Right atrium auricular region (tissue), 2 donors: ENCODE data around the gene FZD8. TPM values are rescaled to one million over a fixed set of nuclear protein-coding genes. Genes with fewer than 3 reads are reported as not detected.

Experiments used
- DNase-seq: peaks from one replicate; pipeline ENCODE4 v3.0.0-alpha.2; 2019; ENCODE audit warnings: low spot score
- H3K27ac ChIP-seq, 2 donors: fragments of 200-600 bp; sonication (generic); 1 replicate in 1 of 2; 2 replicates in 1 of 2; pipeline ENCODE4 v1.5.1; 2016 to 2019
- H3K27me3 ChIP-seq, 2 donors: fragments of 200-600 bp; sonication (generic); one replicate each; pipeline versions ENCODE4 v1.5.1 to v1.6.0; 2017 to 2019
- H3K36me3 ChIP-seq: fragments of 200-600 bp; sonication (generic); one replicate; pipeline ENCODE4 v1.5.1; 2016
- H3K4me1 ChIP-seq, 2 donors: fragments of 200-600 bp; sonication (generic); one replicate each; pipeline versions ENCODE4 v1.5.1 to v1.6.0; 2017 to 2019
- H3K4me3 ChIP-seq, 2 donors: fragments of 200-600 bp; sonication (generic); 1 replicate in 1 of 2; 2 replicates in 1 of 2; pipeline ENCODE4 v1.5.1; 2017 to 2019; ENCODE audit warnings: mild to moderate bottlenecking in 1 of 2, moderate library complexity in 1 of 2
- H3K9me3 ChIP-seq, 2 donors: fragments of 200-600 bp; sonication (generic); one replicate each; pipeline ENCODE4 v1.5.1; 2019
- total RNA-seq, 2 donors: library from RNA; depleted of rRNA; stranded (reverse); fragments of >200 nt; gene quantifications; one replicate each; pipeline ENCODE4 v1.1.0, GENCODE V29; 2016
- TF ChIP-seq, protein P1 (sequence below), 2 donors: fragments of 200-600 bp; sonication (generic); IDR thresholded peaks; one replicate each; pipeline ENCODE4 v1.5.1; 2019; ENCODE audit warnings: antibody characterized with exemption in 2 of 2

The FZD8 gene
- total RNA-seq, 2 donors from 2014 or later = 6.0 to 15.6 TPM

DNA sequence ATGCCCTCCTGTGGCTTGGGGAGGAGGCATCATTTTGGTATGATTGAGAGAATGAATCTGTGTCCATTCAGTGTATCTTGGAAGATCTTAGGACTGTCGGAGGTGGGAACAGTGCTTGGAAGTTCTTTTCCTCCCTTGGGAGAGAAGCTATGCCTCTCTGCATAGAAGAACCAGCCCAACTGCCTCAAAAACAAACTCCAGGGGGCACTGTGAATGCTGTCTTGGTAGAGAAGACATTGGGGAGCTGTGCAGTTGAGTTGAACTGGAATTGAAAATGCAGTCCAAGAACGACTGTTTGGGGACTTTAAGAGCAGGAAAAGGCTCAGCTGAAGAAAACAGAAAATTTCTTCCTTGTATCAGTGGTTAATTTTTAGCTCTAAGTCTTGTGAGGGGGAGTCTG, 41.9 kb downstream of the FZD8 start:
- Histone ChIP-seq H3K27ac (no peak overlapping the region), H3K9me3 (peaks cover 0 to 3% of the 10 kb centered on the region in 2 donors), H3K27me3 (no peaks in the 10 kb centered on the region), H3K4me3 (no peak overlapping the region), H3K4me1 (no peaks in the 10 kb centered on the region), H3K36me3 (no peaks in the 10 kb centered on the region)
- DNase-seq = no peak
- TF ChIP-seq, protein P1, sequence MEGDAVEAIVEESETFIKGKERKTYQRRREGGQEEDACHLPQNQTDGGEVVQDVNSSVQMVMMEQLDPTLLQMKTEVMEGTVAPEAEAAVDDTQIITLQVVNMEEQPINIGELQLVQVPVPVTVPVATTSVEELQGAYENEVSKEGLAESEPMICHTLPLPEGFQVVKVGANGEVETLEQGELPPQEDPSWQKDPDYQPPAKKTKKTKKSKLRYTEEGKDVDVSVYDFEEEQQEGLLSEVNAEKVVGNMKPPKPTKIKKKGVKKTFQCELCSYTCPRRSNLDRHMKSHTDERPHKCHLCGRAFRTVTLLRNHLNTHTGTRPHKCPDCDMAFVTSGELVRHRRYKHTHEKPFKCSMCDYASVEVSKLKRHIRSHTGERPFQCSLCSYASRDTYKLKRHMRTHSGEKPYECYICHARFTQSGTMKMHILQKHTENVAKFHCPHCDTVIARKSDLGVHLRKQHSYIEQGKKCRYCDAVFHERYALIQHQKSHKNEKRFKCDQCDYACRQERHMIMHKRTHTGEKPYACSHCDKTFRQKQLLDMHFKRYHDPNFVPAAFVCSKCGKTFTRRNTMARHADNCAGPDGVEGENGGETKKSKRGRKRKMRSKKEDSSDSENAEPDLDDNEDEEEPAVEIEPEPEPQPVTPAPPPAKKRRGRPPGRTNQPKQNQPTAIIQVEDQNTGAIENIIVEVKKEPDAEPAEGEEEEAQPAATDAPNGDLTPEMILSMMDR (IDR thresholded peaks at IDR 0.05) = no peak

DNA sequence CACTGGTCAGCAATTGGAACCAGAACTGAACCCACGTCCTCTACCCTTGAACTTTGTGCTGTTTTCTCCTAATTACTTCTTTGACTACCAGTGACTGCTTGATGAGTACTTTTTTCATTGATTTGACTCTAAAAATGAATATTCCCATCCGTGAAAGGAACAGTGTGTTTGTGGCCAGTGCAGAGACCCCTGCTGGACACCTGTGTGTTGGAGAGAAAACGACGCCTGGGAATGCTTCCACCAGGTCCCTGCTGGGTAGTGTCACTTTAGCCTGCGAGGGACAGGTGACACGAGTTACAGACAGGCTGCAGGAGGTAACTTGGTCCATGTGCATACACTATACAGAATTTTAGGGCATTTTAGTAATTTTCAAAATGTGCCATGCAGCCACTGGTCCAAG, 43.7 kb downstream of the FZD8 start:
- H3K36me3 ChIP-seq = no peaks in the 10 kb centered on the region
- DNase-seq = no peak
- no peak overlapping the region for H3K27ac ChIP-seq
- peaks cover 0 to 3% of the 10 kb centered on the region in 2 donors for H3K9me3 ChIP-seq
- no peaks in the 10 kb centered on the region for H3K4me1 ChIP-seq
- H3K27me3 ChIP-seq = no peaks in the 10 kb centered on the region
- H3K4me3 ChIP-seq = no peak overlapping the region
- TF ChIP-seq, protein P1 (IDR thresholded peaks at IDR 0.05) = peak in 1 of 2 donors; percentile 58

DNA sequence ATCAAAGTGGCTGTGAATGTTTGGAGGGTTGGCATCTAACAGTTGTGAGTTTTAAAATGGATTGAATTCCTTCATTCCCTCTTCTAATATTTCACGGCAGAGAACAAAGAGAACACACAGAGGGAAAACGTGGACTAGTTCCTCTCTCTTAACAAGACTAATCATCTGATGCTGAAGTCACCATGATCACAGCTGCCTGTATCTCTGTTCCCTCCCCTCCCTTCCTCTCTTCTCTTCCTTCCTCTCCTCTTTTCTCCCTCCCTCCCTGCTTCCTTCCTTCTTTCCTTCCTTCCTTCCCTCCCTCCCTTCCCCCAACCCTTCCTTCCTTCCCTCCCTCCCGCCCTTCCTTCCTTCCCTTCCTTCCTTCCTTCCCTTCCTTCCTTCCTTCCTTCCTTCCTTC, 47.0 kb downstream of the FZD8 start:
- Histone ChIP-seq H3K36me3 (no peaks in the 10 kb centered on the region), H3K27ac (no peak overlapping the region), H3K9me3 (no peaks in the 10 kb centered on the region), H3K4me1 (no peaks in the 10 kb centered on the region), H3K27me3 (no peaks in the 10 kb centered on the region), H3K4me3 (no peak overlapping the region)
- TF ChIP-seq, protein P1 (IDR thresholded peaks at IDR 0.05) = no peak
- no peak for DNase-seq

DNA sequence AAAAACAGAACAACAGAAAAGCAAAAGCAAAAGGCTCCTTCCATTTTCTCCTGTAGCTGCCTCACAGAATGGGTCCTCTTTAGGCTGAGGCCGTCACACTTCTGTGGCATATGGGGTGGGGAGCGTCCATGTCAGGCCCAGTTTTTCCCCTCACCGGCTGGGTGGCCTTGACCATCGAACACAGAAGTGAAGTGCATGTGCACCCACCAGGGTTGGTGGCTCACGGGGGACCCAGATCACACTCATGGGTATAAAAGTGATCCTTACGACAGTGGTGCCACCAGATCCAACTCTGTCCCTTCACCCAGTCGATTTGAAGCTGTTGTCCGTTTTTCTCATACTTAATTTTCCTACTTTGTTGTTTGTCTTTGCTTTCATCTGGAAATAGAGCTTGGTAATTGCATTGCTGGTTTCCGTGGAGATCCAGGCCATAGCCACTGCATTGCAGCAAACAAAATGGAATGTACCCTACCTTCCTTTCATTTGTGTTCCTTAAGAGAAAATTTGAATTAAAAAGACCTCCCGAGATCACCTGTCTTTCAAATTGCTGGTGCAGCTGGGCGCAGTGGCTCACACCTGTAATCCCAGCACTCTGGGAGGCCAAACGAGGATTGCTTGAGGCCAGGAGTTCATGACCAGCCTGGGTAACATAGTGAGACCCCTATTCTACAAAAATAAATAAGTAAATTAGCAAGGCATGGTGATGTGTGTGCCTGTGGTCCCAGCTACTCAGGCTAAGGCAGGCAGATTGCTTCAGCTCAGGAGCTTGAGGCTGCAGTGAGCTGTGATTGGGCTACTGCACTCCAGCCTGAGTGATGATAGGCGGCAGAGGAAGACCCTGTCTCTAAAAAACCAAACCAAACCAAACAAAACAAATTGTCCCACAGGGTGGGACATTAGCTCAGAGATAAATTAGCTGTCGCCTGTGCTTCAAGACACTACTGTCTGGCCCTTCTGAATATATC, 47.7 kb downstream of the FZD8 start:
- H3K4me1 ChIP-seq = no peaks in the 10 kb centered on the region
- no peaks in the 10 kb centered on the region for H3K9me3 ChIP-seq
- no peaks in the 10 kb centered on the region for H3K36me3 ChIP-seq
- no peak overlapping the region for H3K27ac ChIP-seq
- DNase-seq = no peak
- H3K27me3 ChIP-seq = no peaks in the 10 kb centered on the region
- H3K4me3 ChIP-seq = no peak overlapping the region
- TF ChIP-seq, protein P1 (IDR thresholded peaks at IDR 0.05) = no peak

DNA sequence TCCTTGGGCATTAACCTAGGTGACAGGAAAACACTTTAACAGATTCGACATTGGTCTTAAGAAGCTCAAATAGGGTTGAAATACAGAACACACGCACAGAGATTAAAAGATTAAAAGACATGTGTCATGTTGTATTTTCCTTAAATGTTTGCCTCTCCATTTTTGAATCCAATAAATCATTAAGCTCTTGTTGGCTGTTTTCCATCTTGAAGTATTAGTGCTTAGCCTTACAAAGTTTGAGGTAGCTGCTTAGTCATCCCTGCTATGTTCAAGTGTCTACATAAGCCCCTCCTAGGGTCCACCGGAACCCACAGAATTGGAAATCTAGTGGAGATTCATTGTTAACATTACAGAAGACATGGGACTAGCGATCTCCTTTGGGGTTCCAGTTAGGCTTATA, 49.7 kb downstream of the FZD8 start:
- Histone ChIP-seq H3K4me1 (no peaks in the 10 kb centered on the region), H3K4me3 (no peak overlapping the region), H3K27ac (no peak overlapping the region), H3K9me3 (no peaks in the 10 kb centered on the region), H3K27me3 (no peaks in the 10 kb centered on the region), H3K36me3 (no peaks in the 10 kb centered on the region)
- no peak for DNase-seq
- TF ChIP-seq, protein P1 (IDR thresholded peaks at IDR 0.05) = no peak
